Neural progenitor cell (in vitro differentiated cells): Measurements from ENCODE around the gene KIRREL3.

Experiments used
- CTCF ChIP-seq: fragments of 200-600 bp; sonication (generic); IDR thresholded peaks from 2 replicates; pipeline ENCODE4 v1.5.1; 2017; ENCODE audit warnings: antibody characterized with exemption, mild to moderate bottlenecking
- EZH2 ChIP-seq: fragments of 200-600 bp; sonication (generic); IDR thresholded peaks from 2 replicates; pipeline ENCODE4 v1.6.1; 2017; ENCODE audit warnings: antibody characterized with exemption, mild to moderate bottlenecking, moderate library complexity

GRCh38 chr11:126604461-126604860 lies 396.1 kb downstream of the KIRREL3 start:
- TF ChIP-seq EZH2 = no peak
- no peak for TF ChIP-seq CTCF
